NCI-H1092 (cell line): ENCODE results near the gene AFAP1.

ENCODE experiments used
- DNase-seq: peaks from one replicate; lab custom pipeline; 2025; lab: John Stamatoyannopoulos, UW

AFAP1 gene

GRCh38 chr4:7863911-7864681 is 75.6 kb downstream of the AFAP1 start:
- no peak for DNase-seq

GRCh38 chr4:7862561-7863192 is 77.0 kb downstream of the AFAP1 start:
- no peak for DNase-seq

GRCh38 chr4:7861440-7861881 is 78.2 kb downstream of the AFAP1 start:
- DNase-seq, result no peak

- DNase-seq, result no peak
These were observed 79.0 kb downstream of the AFAP1 start for GRCh38 chr4:7860600-7861163.

GRCh38 chr4:7859326-7859725 is 80.3 kb downstream of the AFAP1 start:
- DNase-seq, result no peak

DNA sequence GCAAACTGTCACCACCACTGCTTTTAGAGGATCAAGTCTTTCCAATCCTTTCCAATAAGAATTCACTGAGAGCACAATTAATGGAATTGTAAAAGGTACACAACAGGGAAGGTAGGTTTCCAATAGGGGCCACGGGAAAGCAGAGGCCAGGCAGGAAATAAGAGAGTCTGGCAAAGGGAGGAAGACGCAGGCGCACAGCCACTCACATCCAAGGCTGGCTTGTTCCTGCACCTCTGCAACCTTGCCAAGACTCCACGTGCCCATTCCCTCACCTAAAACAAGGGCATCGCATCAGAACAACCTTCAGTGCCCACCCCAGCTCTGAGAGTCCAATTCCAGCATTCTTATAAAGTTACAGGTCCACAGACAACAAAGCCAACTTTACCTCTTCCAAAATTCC is 81.2 kb downstream of the AFAP1 start:
- DNase-seq, result no peak

DNA sequence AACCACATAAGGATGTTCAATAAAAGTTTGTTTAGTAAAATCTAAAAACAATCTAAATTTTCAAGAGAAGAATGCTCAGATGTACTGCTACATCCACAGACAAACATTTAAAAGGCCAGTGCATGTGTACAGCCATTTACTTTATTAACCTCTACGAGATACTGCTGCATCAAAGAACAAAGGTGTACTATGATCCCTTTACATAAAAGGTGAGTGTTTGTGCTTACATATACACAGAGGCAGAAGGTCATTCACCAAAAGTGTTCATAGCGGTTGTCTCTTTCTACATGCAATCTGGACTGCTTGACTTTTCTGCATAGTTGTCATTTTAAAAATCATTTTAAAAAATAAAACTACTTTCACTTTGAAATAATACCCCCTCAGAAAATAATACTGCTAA is 81.7 kb downstream of the AFAP1 start:
- no peak for DNase-seq

GRCh38 chr4:7857238-7857701 is 82.4 kb downstream of the AFAP1 start:
- no peak for DNase-seq

GRCh38 chr4:7855731-7856130 is 83.9 kb downstream of the AFAP1 start:
- no peak for DNase-seq

- DNase-seq, result no peak
These were observed 84.8 kb downstream of the AFAP1 start for GRCh38 chr4:7854697-7855370.

DNA sequence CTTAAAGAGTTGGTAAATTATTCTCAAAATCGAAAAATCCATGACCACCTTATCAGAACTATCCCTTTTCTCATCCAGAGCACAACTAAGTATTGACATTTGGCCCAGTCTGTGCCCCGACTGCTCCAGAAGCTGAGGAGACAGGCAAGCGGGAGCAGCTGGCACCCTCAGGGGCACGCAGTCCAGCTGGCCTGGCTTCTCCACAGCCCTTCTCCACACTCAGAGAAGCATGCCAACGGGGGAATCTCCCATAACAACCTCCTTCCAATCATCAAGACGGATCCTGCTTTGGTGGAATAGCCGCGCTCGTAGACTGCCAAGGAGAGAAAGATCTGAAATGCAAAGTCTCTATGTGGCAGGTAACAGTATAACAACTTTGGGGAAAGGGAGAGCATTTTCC is 85.4 kb downstream of the AFAP1 start:
- no peak for DNase-seq

DNA sequence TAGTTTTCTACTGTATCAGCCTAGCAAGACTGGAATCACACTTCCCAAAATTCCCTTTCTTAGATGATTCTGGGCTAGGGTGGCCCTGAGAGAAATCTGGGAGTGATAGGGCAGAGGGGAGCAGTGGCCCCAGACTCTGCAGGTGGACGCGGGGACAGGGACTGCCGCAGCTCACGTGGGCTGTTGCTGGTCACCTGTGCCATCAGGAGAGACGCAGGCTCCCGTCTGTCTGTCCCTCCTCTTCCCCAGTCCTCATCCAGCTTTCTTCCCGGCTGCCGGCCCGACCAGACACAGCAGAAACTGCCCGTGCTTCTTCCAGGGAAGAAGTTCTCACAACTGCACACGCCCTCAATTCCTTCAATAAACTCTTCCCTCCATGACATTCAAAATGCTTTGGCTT is 86.4 kb downstream of the AFAP1 start:
- no peak for DNase-seq

GRCh38 chr4:7852568-7853185 is 87.0 kb downstream of the AFAP1 start:
- no peak for DNase-seq

GRCh38 chr4:7850489-7850888 is 89.2 kb downstream of the AFAP1 start:
- no peak for DNase-seq

- no peak for DNase-seq
These were observed 92.5 kb downstream of the AFAP1 start for GRCh38 chr4:7847206-7847605.

DNA sequence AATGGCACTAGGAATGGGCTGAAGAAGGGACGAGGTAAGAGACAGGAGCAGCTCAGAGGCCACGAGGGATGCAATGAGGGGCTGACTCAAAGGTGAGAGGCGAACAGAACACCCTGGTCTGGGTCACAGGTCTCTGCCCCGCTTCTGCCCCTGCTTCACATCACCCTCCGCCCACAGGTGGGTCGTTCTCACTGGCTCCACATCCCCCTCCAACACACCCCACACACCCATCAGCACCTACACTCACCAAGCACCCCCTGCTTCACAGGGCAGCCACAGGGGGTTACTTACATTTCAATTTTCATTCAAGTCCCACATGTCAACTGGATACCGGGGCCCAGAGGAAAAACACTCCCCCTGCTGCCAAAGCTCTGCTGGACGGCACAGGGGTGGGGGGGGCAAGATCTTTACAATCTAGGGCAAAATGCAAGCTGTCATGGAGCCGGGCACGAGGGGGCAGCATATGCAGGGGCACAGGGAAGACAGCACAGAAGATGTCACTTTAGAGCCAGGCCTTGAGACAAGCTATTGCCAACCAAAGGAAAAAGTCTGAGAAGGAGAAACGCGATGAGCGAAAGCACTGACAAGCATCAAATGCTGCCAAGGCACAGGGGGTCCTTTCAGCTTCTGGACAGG is 94.0 kb downstream of the AFAP1 start:
- DNase-seq, result no peak

DNA sequence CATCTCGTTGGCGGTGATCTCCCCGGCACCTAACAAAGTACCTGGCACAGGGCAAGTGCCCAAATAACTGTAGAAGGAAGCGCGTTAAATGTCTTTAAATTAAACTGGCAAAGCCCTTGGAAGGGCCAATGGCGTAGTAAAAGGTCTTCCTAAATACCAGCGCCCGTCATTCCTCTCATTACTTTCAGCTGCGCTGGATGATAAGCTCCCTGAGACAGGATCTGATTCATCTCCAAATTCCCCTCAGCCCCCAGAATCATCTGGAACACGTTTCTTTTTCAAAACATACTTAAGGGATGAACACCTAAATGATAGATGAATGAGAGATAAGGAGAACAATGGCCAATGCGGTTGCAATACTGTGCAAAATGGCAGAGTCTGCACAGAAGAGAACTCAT is 95.1 kb downstream of the AFAP1 start:
- no peak for DNase-seq

- DNase-seq, result no peak
These were observed 95.6 kb downstream of the AFAP1 start for GRCh38 chr4:7843831-7844593.

DNA sequence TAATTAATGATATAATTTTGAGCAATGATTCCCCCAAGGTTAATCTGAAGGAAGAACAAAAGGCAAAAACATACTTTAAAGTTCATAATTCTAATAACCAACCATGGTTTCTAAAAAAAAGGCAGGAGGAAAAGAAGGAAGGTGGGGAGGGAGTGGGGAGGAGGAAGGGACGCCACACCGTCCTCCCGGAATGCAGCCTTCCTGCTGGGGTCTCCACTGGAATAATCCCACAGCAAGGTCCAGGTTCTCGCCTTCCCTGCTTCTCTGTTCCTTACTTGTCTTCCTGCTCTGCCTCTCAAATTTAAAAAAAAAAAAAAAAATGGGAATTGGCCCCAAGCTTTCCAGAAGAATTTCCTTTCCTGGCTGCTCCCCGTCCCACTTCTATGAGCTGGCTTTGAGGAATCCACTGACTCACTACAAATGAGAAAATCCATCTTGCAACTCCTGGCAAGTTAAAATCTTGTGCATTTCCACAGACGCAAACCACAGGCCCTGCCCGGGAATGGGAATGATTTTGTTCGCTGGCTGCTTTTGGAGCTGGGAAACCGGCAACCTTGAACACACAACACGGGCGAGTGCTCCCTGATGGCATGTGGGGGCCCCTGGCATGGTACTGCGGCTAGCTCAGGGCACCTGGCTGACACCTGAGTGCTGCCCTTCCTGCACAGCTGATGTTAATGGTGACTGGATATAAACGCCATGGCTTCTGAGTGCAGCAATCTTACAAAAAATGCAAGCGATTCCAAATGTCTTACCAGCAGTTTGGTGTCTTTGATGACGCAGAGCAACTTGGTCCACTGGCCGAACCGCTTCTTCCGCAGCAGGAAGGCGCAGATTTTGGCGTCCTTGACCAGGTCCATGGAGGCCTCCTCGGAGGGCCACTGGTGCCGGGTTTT is 97.0 kb downstream of the AFAP1 start:
- no peak for DNase-seq

- DNase-seq, result no peak
These were observed 97.8 kb downstream of the AFAP1 start for GRCh38 chr4:7841894-7842293.
